Hepatocyte (in vitro differentiated cells): ENCODE data around the gene VWC2. TPM values are rescaled to one million over a fixed set of nuclear protein-coding genes. Genes with fewer than 3 reads are reported as not detected.

Source experiments
- DNase-seq: peaks from one replicate; pipeline ENCODE4 v3.0.0-alpha.2; 2016; ENCODE audit warnings: low spot score
- H2AFZ ChIP-seq: fragments of 200-600 bp; sonication (generic); 2 replicates; pipeline ENCODE4 v1.6.0; 2016; ENCODE audit warnings: antibody characterized with exemption, mild to moderate bottlenecking
- H3K27ac ChIP-seq: fragments of 200-600 bp; sonication (generic); 2 replicates; pipeline ENCODE4 v1.5.1; 2016; ENCODE audit warnings: mild to moderate bottlenecking
- H3K27me3 ChIP-seq: fragments of 200-600 bp; sonication (generic); 2 replicates; pipeline ENCODE4 v1.6.1; 2016
- H3K36me3 ChIP-seq: fragments of 200-600 bp; sonication (generic); replicated peaks from 2 replicates; pipeline ENCODE4 v1.5.1; 2016; ENCODE audit warnings: low read depth; ENCODE audit not compliant: insufficient read depth
- H3K4me1 ChIP-seq: fragments of 200-600 bp; sonication (generic); 2 replicates; pipeline ENCODE4 v1.5.1; 2016; ENCODE audit warnings: mild to moderate bottlenecking, moderate library complexity; ENCODE audit not compliant: insufficient read depth
- H3K4me2 ChIP-seq: fragments of 200-600 bp; sonication (generic); 2 replicates; pipeline ENCODE4 v1.6.0; 2016
- H3K4me3 ChIP-seq: fragments of 200-600 bp; sonication (generic); 2 replicates; pipeline ENCODE4 v1.5.1; 2016; ENCODE audit warnings: mild to moderate bottlenecking
- H3K79me2 ChIP-seq: fragments of 200-600 bp; sonication (generic); 2 replicates; pipeline ENCODE4 v1.6.0; 2017; ENCODE audit warnings: mild to moderate bottlenecking
- H3K9me2 ChIP-seq: fragments of 200-600 bp; sonication (generic); replicated peaks from 2 replicates; pipeline ENCODE4 v1.6.0; 2017; ENCODE audit warnings: mild to moderate bottlenecking; ENCODE audit not compliant: insufficient read depth
- H3K9me3 ChIP-seq: fragments of 200-600 bp; sonication (generic); 2 replicates; pipeline ENCODE4 v1.5.1; 2016; ENCODE audit warnings: low read depth, mild to moderate bottlenecking
- H4K20me1 ChIP-seq: fragments of 200-600 bp; sonication (generic); 2 replicates; pipeline ENCODE4 v1.6.0; 2016; ENCODE audit warnings: mild to moderate bottlenecking; ENCODE audit not compliant: insufficient read depth, poor library complexity, severe bottlenecking
- CTCF ChIP-seq: fragments of 200-600 bp; sonication (generic); IDR thresholded peaks from 2 replicates; pipeline ENCODE4 v1.5.1; 2016; ENCODE audit warnings: antibody characterized with exemption, mild to moderate bottlenecking; ENCODE audit not compliant: poor library complexity
- EZH2 ChIP-seq: fragments of 200-600 bp; sonication (generic); IDR thresholded peaks from 2 replicates; pipeline ENCODE4 v1.6.1; 2016; ENCODE audit warnings: antibody characterized with exemption, mild to moderate bottlenecking, borderline replicate concordance
- EZH2phosphoT487 ChIP-seq: fragments of 200-600 bp; sonication (generic); IDR thresholded peaks from one replicate; pipeline ENCODE4 v1.6.1; 2018; ENCODE audit warnings: antibody characterized with exemption, mild to moderate bottlenecking, low read depth, moderate library complexity; ENCODE audit not compliant: unreplicated experiment, severe bottlenecking
- WGBS: methylation state at CpG from one replicate; pipeline ENCODE4 v1.1.6; 2016; ENCODE audit warnings: low lambda C conversion rate; ENCODE audit errors: missing lambda C conversion rate; 5-methylcytosine and 5-hydroxymethylcytosine counted together
- polyA plus RNA-seq: library from polyadenylated mRNA; unstranded; fragments of >200 nt; fragmentation: Nextera tagmentation; extraction: Ambion mirVana; gene quantifications from 2 replicates; pipeline ENCODE4 v1.2.1, GENCODE V29; 2016
- total RNA-seq: library from RNA; depleted of rRNA; stranded (reverse); fragments of >200 nt; gene quantifications from 2 replicates; pipeline ENCODE4 v1.2.3, GENCODE V29; 2014

VWC2 gene
- total and polyA plus RNA-seq, 2 experiments from 2014 or later = not detected

GRCh38 chr7:49768835-49769234, 4.6 kb upstream of the VWC2 start:
- no peaks in the 10 kb centered on the region for H3K9me3 ChIP-seq
- H3K36me3 ChIP-seq = no peaks in the 10 kb centered on the region
- H3K4me1 ChIP-seq = peaks cover 6% of the 10 kb centered on the region
- 45% methylated on average over 3 of the region's 3 CpGs for WGBS
- no peaks in the 10 kb centered on the region for H4K20me1 ChIP-seq
- TF ChIP-seq CTCF (no peak), EZH2 (no peak), EZH2phosphoT487 (no peak)
- no peak overlapping the region for H3K4me3 ChIP-seq
- H3K27ac ChIP-seq = no peak overlapping the region
- no peak overlapping the region for H2AFZ ChIP-seq
- H3K9me2 ChIP-seq = no peaks in the 10 kb centered on the region
- no peaks in the 10 kb centered on the region for H3K79me2 ChIP-seq
- H3K4me2 ChIP-seq = no peak overlapping the region
- DNase-seq = no peak
- H3K27me3 ChIP-seq = peaks cover 60% of the 10 kb centered on the region

- Histone ChIP-seq H2AFZ (no peak overlapping the region), H3K9me3 (no peaks in the 10 kb centered on the region), H4K20me1 (no peaks in the 10 kb centered on the region), H3K4me3 (no peak overlapping the region), H3K9me2 (no peaks in the 10 kb centered on the region), H3K79me2 (no peaks in the 10 kb centered on the region), H3K36me3 (no peaks in the 10 kb centered on the region), H3K4me2 (no peak overlapping the region), H3K27ac (no peak overlapping the region), H3K27me3 (peaks cover 65% of the 10 kb centered on the region), H3K4me1 (peaks cover 10% of the 10 kb centered on the region)
- no peak for DNase-seq
- no peak for TF ChIP-seq EZH2
- TF ChIP-seq CTCF = no peak
- no peak for TF ChIP-seq EZH2phosphoT487
Observed at GRCh38 chr7:49769285-49769857, 4.1 kb upstream of the VWC2 start.

GRCh38 chr7:49770838-49771237, 2.6 kb upstream of the VWC2 start:
- Histone ChIP-seq H3K36me3 (no peaks in the 10 kb centered on the region), H2AFZ (no peak overlapping the region), H3K4me2 (no peak overlapping the region), H3K4me1 (peaks cover 22% of the 10 kb centered on the region), H3K9me2 (no peaks in the 10 kb centered on the region), H4K20me1 (no peaks in the 10 kb centered on the region), H3K9me3 (no peaks in the 10 kb centered on the region), H3K79me2 (no peaks in the 10 kb centered on the region), H3K27ac (no peak overlapping the region), H3K4me3 (no peak overlapping the region), H3K27me3 (peaks cover 78% of the 10 kb centered on the region)
- 93% methylated on average over 3 of the region's 4 CpGs for WGBS
- TF ChIP-seq EZH2phosphoT487 (no peak), EZH2 (no peak), CTCF (no peak)
- DNase-seq = no peak
